ENCODE measurements around the gene SOX5.

DNA sequence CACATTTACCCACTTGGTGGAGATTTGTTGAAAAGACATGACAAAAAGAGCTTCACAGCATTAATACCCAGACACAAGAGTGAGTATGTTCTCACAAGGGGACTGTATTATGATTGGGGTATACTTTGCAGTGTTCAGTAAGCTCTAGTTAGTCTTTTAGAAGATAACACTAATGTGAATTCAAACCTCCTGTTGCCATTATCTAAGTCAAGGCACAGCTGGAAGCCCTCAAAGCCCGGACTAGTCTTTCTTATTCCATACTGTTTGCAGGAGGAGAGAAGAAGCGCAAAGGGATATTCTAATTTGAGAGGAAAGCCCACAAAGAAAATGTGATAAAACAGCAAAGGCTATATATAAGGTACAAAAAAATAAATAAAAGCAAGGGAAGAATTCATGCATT lies 445.9 kb downstream of the SOX5 start:
- TF ChIP-seq, protein P1, sequence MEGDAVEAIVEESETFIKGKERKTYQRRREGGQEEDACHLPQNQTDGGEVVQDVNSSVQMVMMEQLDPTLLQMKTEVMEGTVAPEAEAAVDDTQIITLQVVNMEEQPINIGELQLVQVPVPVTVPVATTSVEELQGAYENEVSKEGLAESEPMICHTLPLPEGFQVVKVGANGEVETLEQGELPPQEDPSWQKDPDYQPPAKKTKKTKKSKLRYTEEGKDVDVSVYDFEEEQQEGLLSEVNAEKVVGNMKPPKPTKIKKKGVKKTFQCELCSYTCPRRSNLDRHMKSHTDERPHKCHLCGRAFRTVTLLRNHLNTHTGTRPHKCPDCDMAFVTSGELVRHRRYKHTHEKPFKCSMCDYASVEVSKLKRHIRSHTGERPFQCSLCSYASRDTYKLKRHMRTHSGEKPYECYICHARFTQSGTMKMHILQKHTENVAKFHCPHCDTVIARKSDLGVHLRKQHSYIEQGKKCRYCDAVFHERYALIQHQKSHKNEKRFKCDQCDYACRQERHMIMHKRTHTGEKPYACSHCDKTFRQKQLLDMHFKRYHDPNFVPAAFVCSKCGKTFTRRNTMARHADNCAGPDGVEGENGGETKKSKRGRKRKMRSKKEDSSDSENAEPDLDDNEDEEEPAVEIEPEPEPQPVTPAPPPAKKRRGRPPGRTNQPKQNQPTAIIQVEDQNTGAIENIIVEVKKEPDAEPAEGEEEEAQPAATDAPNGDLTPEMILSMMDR (IDR thresholded peaks at IDR 0.05; ENCODE audit: poor library complexity) = no peak
- no peak for TF ChIP-seq EZH2 (IDR thresholded peaks at IDR 0.05; ENCODE audit: borderline replicate concordance)

All from hepatocyte (in vitro differentiated cells).